Measurements from ENCODE around the gene CFAP119. TPM values are rescaled to one million over a fixed set of nuclear protein-coding genes. Genes with fewer than 3 reads are reported as not detected.

Gene CFAP119
- total and polyA plus RNA-seq, 10 of the 15 experiments (the other 5 are each of a cell fraction or from before 2014, with no cell fraction given): 2.2 to 9.4 (median 4.3) TPM

DNA sequence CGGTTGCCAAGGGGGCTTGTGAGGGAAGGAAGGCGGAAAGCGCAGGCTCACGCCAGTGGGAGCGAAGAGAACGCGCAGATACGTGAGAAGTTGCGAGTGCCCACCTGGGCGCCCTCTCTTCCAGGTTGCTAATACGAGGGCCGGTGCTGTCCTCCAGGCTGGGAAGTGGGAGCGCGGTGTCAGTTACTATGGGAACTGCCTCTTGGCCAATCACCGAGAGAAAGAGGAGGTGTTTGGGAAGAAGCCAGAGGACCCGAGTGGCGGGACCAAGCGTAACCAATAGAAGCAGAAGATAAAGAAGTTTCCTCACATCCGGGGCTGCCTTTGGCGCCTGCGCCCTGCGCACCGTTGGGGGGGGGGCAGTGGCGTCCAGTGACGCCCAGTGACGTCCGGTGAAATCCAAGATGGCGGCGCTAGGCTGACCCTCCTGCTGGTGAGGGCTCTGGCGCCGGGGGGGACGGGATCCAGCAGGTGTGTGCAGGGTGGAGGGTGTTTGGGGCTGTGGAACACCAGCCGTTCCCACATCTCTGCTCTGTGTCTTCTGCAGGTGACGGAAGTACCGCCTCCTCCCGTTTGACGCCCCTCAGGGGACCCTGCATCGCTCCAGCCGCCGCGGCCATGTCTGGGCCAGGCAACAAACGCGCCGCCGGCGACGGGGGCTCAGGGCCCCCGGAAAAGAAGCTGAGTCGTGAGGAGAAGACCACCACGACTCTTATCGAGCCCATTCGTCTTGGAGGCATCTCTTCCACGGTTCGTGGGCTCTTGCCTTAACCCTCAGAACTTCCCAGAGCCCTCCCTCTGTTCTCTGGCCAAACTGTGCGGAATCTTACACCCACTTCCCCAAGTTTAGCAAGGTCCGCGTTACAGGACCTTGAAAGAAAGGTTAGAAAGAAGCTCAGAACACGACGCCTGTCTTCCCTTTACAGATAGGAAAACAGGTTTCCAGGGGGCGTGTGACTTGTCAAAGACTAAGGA is at the start of gene CFAP119, which contains the start of gene RNF40 (continued):
- TF ChIP-seq, protein P1, sequence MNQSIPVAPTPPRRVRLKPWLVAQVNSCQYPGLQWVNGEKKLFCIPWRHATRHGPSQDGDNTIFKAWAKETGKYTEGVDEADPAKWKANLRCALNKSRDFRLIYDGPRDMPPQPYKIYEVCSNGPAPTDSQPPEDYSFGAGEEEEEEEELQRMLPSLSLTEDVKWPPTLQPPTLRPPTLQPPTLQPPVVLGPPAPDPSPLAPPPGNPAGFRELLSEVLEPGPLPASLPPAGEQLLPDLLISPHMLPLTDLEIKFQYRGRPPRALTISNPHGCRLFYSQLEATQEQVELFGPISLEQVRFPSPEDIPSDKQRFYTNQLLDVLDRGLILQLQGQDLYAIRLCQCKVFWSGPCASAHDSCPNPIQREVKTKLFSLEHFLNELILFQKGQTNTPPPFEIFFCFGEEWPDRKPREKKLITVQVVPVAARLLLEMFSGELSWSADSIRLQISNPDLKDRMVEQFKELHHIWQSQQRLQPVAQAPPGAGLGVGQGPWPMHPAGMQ (IDR thresholded peaks at IDR 0.05; ENCODE audit: borderline replicate concordance): no peak
- TF ChIP-seq DPF2 (IDR thresholded peaks at IDR 0.05): peak; percentile 41; the same call in 1 of the 2 replicates
- no peak for TF ChIP-seq PAX5 (IDR thresholded peaks at IDR 0.05; ENCODE audit: borderline replicate concordance, low read depth, low read length)
- TF ChIP-seq, protein P2, sequence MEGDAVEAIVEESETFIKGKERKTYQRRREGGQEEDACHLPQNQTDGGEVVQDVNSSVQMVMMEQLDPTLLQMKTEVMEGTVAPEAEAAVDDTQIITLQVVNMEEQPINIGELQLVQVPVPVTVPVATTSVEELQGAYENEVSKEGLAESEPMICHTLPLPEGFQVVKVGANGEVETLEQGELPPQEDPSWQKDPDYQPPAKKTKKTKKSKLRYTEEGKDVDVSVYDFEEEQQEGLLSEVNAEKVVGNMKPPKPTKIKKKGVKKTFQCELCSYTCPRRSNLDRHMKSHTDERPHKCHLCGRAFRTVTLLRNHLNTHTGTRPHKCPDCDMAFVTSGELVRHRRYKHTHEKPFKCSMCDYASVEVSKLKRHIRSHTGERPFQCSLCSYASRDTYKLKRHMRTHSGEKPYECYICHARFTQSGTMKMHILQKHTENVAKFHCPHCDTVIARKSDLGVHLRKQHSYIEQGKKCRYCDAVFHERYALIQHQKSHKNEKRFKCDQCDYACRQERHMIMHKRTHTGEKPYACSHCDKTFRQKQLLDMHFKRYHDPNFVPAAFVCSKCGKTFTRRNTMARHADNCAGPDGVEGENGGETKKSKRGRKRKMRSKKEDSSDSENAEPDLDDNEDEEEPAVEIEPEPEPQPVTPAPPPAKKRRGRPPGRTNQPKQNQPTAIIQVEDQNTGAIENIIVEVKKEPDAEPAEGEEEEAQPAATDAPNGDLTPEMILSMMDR (IDR thresholded peaks at IDR 0.05 in 2 of 3, conservative IDR thresholded peaks at IDR 0.05 in 1 of 3; ENCODE audit: control insufficient read depth in 2 of 3, extremely low read depth in 1 of 3, insufficient read depth in 1 of 3, low read depth in 3 of 3, low read length in 3 of 3): 0 out of 6 replicates have a peak, but pooled peaks of 1 of the 3 experiments have one; percentile 6
- TF ChIP-seq POLR2A (IDR thresholded peaks at IDR 0.05; ENCODE audit: low read depth, low read length): peak; percentile 93
- TF ChIP-seq, protein P3, sequence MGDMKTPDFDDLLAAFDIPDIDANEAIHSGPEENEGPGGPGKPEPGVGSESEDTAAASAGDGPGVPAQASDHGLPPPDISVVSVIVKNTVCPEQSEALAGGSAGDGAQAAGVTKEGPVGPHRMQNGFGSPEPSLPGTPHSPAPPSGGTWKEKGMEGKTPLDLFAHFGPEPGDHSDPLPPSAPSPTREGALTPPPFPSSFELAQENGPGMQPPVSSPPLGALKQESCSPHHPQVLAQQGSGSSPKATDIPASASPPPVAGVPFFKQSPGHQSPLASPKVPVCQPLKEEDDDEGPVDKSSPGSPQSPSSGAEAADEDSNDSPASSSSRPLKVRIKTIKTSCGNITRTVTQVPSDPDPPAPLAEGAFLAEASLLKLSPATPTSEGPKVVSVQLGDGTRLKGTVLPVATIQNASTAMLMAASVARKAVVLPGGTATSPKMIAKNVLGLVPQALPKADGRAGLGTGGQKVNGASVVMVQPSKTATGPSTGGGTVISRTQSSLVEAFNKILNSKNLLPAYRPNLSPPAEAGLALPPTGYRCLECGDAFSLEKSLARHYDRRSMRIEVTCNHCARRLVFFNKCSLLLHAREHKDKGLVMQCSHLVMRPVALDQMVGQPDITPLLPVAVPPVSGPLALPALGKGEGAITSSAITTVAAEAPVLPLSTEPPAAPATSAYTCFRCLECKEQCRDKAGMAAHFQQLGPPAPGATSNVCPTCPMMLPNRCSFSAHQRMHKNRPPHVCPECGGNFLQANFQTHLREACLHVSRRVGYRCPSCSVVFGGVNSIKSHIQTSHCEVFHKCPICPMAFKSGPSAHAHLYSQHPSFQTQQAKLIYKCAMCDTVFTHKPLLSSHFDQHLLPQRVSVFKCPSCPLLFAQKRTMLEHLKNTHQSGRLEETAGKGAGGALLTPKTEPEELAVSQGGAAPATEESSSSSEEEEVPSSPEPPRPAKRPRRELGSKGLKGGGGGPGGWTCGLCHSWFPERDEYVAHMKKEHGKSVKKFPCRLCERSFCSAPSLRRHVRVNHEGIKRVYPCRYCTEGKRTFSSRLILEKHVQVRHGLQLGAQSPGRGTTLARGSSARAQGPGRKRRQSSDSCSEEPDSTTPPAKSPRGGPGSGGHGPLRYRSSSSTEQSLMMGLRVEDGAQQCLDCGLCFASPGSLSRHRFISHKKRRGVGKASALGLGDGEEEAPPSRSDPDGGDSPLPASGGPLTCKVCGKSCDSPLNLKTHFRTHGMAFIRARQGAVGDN (IDR thresholded peaks at IDR 0.05): 0 out of 2 replicates have a peak, but pooled peaks have one; percentile 42
- peak; percentile 79; the same call in 1 of the 2 replicates for TF ChIP-seq POLR2AphosphoS5 (IDR thresholded peaks at IDR 0.05; ENCODE audit: low read length)
- TF ChIP-seq GABPA (IDR thresholded peaks at IDR 0.05; ENCODE audit: low read depth): peak; percentile 63; the same call in 1 of the 2 replicates
- no peak for TF ChIP-seq ZNF217 (IDR thresholded peaks at IDR 0.05)
- no peak for TF ChIP-seq STAT3 (IDR thresholded peaks at IDR 0.05; ENCODE audit: low read depth, low read length)
- TF ChIP-seq ZNF24 (IDR thresholded peaks at IDR 0.05): no peak
- no peak; the same call in 1 of the 2 replicates for TF ChIP-seq LARP7 (IDR thresholded peaks at IDR 0.05)
- no peak for TF ChIP-seq BCL11A (IDR thresholded peaks at IDR 0.05; ENCODE audit: low read depth, low read length)
- TF ChIP-seq SP1 (IDR thresholded peaks at IDR 0.05; ENCODE audit: low read depth, low read length): peak; percentile 10
- TF ChIP-seq NFXL1 (IDR thresholded peaks at IDR 0.05; ENCODE audit: borderline replicate concordance): no peak
- peak; percentile 59; the same call in 1 of the 2 replicates for TF ChIP-seq NFYB (IDR thresholded peaks at IDR 0.05; ENCODE audit: insufficient read depth, low read depth, low read length)
- peak; percentile 79; the same call in 1 of the 2 replicates for TF ChIP-seq POLR2AphosphoS2 (IDR thresholded peaks at IDR 0.05; ENCODE audit: low read depth, low read length)
- TF ChIP-seq ASH2L (IDR thresholded peaks at IDR 0.05; ENCODE audit: borderline replicate concordance, low read depth): no peak
- TF ChIP-seq MYC (IDR thresholded peaks at IDR 0.05; ENCODE audit: insufficient read depth, insufficient read length, insufficient replicate concordance, low read length, severe bottlenecking): no peak
- TF ChIP-seq GATAD2B (conservative IDR thresholded peaks at IDR 0.05; ENCODE audit: low read depth): 0 out of 2 replicates have a peak, but pooled peaks have one; percentile 4
- no peak; the same call in 1 of the 2 replicates for TF ChIP-seq PML (IDR thresholded peaks at IDR 0.05; ENCODE audit: low read length)

Measured in GM12878 (cell line).